Small intestine (tissue), 7 donors: Measurements from ENCODE around the gene CIP2A. TPM values are rescaled to one million over a fixed set of nuclear protein-coding genes. Genes with fewer than 3 reads are reported as not detected.

Source experiments
- DNase-seq, 2 donors: peaks; one replicate each; pipeline versions ENCODE4 v3.0.0 to v3.0.0-alpha.2; 2013
- FAIRE-seq: peaks from 2 replicates; lab custom pipeline; 2012; peaks lifted over from hg19 to GRCh38; lab: Jason Lieb, UNC
- H3K27ac ChIP-seq, 3 donors: one replicate each; pipeline ENCODE4 v1.5.1; 2013; ENCODE audit warnings: low read length in 2 of 3, mild to moderate bottlenecking in 2 of 3, control low read depth in 1 of 3, inconsistent platforms in 1 of 3, low read depth in 1 of 3, moderate library complexity in 1 of 3
- H3K27me3 ChIP-seq, 3 donors: one replicate each; pipeline ENCODE4 v1.6.1; 2013; ENCODE audit warnings: low read length in 3 of 3, inconsistent platforms in 1 of 3; ENCODE audit not compliant: control insufficient read depth in 3 of 3, insufficient read depth in 3 of 3
- H3K36me3 ChIP-seq, 3 donors: one replicate each; pipeline ENCODE4 v1.6.1; 2013; ENCODE audit warnings: low read length in 3 of 3, inconsistent platforms in 1 of 3, low read depth in 1 of 3, mild to moderate bottlenecking in 1 of 3, moderate library complexity in 1 of 3; ENCODE audit not compliant: control insufficient read depth in 3 of 3, insufficient read depth in 2 of 3
- H3K4me1 ChIP-seq, 3 donors: one replicate each; pipeline ENCODE4 v1.6.1; 2013; ENCODE audit warnings: low read length in 2 of 3, inconsistent platforms in 1 of 3, low read depth in 1 of 3, mild to moderate bottlenecking in 1 of 3, moderate library complexity in 1 of 3; ENCODE audit not compliant: control insufficient read depth in 3 of 3, insufficient read depth in 2 of 3
- H3K4me3 ChIP-seq, 3 donors: one replicate each; pipeline ENCODE4 v1.5.1; 2013; ENCODE audit warnings: low read length in 3 of 3, control low read depth in 1 of 3, inconsistent platforms in 1 of 3, low read depth in 1 of 3, mild to moderate bottlenecking in 1 of 3, moderate library complexity in 1 of 3
- H3K9me3 ChIP-seq, 2 donors: one replicate each; pipeline ENCODE4 v1.6.1; 2013; ENCODE audit warnings: low read depth in 1 of 2, low read length in 1 of 2; ENCODE audit not compliant: control insufficient read depth in 2 of 2, insufficient read depth in 1 of 2
- WGBS, 3 donors: extraction: QIAGEN DNeasy Blood & Tissue Kit; methylation state at CpG; one replicate each; pipeline ENCODE4 v1.1.7; 2013; 5-methylcytosine and 5-hydroxymethylcytosine counted together
- polyA plus RNA-seq, 4 donors: library from polyadenylated mRNA; stranded (reverse) in 3 of 4; unstranded in 1 of 4; fragments of 200-250 nt in 3 of 4; fragments of 120-200 nt in 1 of 4; gene quantifications; one replicate each; pipeline versions ENCODE4 v1.2.1 to v1.2.3, GENCODE V29; 2013
- donor health status: healthy with polysubstance abuse.
- donor health status: control.
- donor health status: control.
- donor health status: Bipolar disorder and iron deficiency.
- donor health status: healthy.

Gene CIP2A
- polyA plus RNA-seq, 4 donors: 0.45 to 7.8 (median 4.8) TPM; not detected in 1

DNA sequence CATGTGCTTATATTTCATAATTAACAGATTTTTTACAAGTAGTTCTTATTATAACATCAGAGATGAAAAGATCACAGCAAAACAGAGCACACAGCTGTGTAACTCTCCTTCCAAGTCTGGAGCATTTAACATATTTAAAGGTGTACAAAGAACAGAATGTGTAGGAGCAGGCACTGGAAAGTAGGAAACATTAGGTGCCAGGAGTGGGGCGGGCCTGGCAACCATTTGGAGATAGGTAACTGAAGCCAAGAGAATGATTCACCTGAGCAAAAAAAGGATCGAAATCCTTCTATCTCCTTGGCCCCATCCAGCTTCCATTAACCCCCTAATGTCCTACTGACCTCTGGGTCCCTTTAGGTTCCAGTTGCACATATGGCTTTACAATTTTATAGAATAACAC is 76.6 kb downstream of the CIP2A start:
- FAIRE-seq: no peak
- no peak overlapping the region for H3K27ac ChIP-seq
- H3K4me3 ChIP-seq: no peak overlapping the region
- no peaks in the 10 kb centered on the region for H3K4me1 ChIP-seq
- DNase-seq: no peak
- H3K36me3 ChIP-seq: no peaks in the 10 kb centered on the region
- 60 to 68% (median 60%) methylated on average over 2 of the region's 2 CpGs for WGBS, 3 donors
- H3K9me3 ChIP-seq: no peaks in the 10 kb centered on the region
- H3K27me3 ChIP-seq: no peaks in the 10 kb centered on the region

DNA sequence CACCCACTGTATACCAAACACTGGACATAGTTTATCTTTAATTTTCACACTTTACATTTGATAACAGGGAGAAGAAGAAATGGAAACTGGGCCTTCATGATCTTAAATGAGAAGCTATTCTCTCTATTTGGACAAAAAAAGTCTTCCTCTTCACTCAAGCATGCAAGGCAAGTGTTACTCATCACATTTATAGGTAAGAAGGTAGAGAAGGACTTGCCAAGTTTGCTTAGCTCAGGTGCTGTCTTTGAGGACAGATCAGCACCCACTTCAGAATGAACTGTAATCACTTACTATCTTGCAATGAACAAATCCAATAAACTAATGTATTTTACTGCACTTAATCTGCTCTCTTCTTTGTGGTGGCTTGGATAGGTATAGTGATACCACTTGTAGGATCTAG is 77.7 kb downstream of the CIP2A start:
- H3K4me3 ChIP-seq: no peak overlapping the region
- H3K27me3 ChIP-seq: no peaks in the 10 kb centered on the region
- no peak overlapping the region for H3K27ac ChIP-seq
- no peak for DNase-seq
- H3K9me3 ChIP-seq: no peaks in the 10 kb centered on the region
- no peaks in the 10 kb centered on the region for H3K36me3 ChIP-seq
- FAIRE-seq: no peak
- H3K4me1 ChIP-seq: no peaks in the 10 kb centered on the region

DNA sequence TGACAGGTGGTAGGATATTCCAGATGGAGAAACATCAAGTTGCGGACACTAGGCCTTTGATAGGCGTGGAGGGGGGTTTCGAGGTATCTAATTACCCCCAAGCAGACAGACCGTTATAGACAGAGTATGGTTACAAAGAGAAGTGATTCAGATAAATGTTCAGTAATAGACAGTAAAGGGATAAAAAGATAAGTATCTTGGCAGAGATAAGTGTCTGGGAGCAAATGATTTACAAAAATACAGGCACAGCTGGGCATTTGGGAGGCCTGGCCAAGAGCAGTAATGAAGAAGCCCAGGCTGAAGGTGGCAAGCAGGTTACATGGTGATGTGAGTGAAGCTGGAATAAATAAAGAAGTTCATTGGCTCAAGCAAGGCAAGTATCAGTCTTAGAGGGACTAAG is 78.2 kb downstream of the CIP2A start:
- Histone ChIP-seq H3K9me3 (no peaks in the 10 kb centered on the region), H3K27me3 (no peaks in the 10 kb centered on the region), H3K4me1 (no peaks in the 10 kb centered on the region), H3K36me3 (no peaks in the 10 kb centered on the region), H3K4me3 (no peak overlapping the region), H3K27ac (no peak overlapping the region)
- DNase-seq: no peak
- no peak for FAIRE-seq
- WGBS, 3 donors: 95 to 98% (median 97%) methylated on average over 4 of the region's 4 CpGs

DNA sequence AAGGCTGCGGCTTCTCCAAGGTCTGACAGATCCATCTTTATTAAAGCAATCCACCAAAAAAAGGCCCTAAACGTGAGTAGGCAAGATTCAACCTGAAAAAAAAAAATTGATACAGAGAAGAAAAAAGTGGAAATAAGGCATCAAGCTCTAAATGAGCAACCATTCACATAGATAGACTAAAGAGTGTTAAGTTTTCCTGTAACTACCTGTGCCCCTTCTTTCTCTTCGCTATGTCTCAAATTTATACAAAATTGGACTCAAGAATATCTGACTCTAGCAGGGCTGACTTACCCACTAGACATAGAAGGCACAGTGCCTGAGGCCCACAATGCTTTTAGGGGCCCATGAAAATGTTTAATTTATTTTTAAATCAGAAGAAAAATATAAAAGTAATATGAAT is 78.7 kb downstream of the CIP2A start, which contains the start of gene MYH15:
Gene MYH15 (minus strand): TSS at position 101 of the 400 bp plus-strand sequence. CDS start 66 bp downstream, at position 35.
- FAIRE-seq (no peak), DNase-seq (no peak)
- no peak within 1 kb of the TSS for H3K4me3 ChIP-seq
- no peaks in the 10 kb centered on the region for H3K27me3 ChIP-seq
- H3K4me1 ChIP-seq: no peaks in the 10 kb centered on the region
- no peak within 1 kb of the TSS for H3K27ac ChIP-seq
- H3K36me3 ChIP-seq: no peaks in the 10 kb centered on the region
- no peaks in the 10 kb centered on the region for H3K9me3 ChIP-seq
- 85 to 99% (median 95%) methylated on average over 3 of the region's 3 CpGs for WGBS, 3 donors

DNA sequence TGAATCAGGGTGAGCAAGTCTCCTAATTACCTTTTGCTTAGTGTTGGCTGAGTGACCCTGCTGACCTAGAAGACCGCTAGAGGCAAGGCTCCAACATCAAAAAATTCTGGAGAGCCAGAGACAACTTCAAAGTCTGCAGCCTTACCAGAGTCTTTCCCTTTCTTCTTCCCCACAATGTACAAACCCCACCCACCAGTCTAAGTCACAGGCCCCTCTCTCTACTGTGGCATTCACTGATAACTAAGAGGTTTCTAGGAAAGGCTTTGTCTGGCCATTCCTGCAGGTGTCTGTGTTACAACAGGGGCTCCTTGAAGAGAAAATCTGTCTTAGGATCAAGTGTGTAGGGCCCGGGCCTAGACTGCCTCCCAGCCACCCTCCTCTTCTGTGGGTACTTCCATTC is 79.4 kb downstream of the CIP2A start:
- Histone ChIP-seq H3K9me3 (no peaks in the 10 kb centered on the region), H3K4me1 (no peaks in the 10 kb centered on the region), H3K27ac (no peak overlapping the region), H3K27me3 (no peaks in the 10 kb centered on the region), H3K36me3 (no peaks in the 10 kb centered on the region), H3K4me3 (no peak overlapping the region)
- WGBS, 3 donors: 82 to 93% (median 83%) methylated on average over 2 of the region's 2 CpGs
- DNase-seq (no peak), FAIRE-seq (no peak)

DNA sequence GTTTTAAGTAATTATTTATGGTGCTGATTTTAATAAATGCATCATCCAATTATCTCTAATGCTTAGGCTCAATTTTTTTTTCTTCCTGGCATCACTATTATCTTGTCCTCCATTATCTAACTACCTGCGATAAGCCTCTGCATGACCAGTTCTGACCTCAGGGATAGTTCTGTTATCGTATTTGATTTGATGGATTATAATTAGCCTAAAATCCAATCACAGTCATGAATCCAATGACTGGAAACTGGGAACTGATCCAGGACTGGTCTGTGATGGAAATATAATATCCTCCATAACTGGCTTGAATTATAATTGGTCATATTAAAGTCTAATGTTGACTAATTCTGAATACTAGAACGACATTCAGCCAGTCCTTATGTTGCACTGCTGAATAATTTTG is 80.0 kb downstream of the CIP2A start:
- DNase-seq: no peak

DNA sequence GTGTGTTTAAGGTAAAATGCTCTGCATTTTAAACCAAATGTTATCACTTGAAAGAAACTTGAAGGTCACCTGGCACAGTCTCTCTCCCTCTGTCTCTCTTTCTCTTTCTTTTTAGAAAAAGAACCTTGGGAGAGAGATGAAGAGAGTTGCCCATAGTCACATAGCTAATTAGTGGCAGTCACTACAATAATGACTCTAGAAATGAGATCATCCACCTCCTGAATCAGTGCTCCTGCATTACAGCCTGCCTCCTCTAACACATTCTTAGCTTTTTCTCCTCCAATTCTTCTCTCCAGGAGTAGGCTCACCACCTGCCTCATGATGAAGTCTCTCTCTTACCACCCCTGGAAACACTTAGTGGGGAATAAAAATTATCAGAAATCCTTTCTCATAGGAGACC is 81.3 kb downstream of the CIP2A start:
- no peak overlapping the region for H3K27ac ChIP-seq
- FAIRE-seq (no peak), DNase-seq (no peak)
- H3K36me3 ChIP-seq: no peaks in the 10 kb centered on the region
- no peaks in the 10 kb centered on the region for H3K4me1 ChIP-seq
- H3K9me3 ChIP-seq: no peaks in the 10 kb centered on the region
- H3K4me3 ChIP-seq: no peak overlapping the region
- H3K27me3 ChIP-seq: no peaks in the 10 kb centered on the region

More for the DNA sequence above, 80.0 kb downstream of the CIP2A start:
- 71 to 79% (median 73%) methylated on average over 3 of the region's 3 CpGs for WGBS, 3 donors
- Histone ChIP-seq H3K36me3 (no peaks in the 10 kb centered on the region), H3K4me3 (no peak overlapping the region), H3K27me3 (no peaks in the 10 kb centered on the region), H3K27ac (no peak overlapping the region), H3K4me1 (no peaks in the 10 kb centered on the region), H3K9me3 (no peaks in the 10 kb centered on the region)
- FAIRE-seq: no peak

DNA sequence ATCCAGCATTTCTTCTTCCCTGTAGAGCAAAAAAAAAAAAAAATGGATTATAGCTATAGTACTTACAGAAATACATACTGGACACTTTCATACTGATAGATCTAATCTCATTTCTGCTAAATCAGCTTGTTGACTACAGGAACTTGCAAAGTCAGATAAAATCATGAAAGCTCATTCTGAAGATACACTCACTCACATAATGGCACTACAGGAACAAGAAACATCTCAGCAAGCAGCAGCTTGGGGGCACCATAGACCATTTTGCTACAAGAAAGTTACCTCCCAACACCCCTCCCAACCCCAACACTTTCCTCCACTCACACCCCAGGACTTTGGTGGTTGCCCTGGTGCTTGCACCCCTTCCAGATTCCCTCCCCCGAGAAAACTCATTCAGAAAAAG is 83.4 kb downstream of the CIP2A start:
- no peaks in the 10 kb centered on the region for H3K9me3 ChIP-seq
- DNase-seq: no peak
- no peaks in the 10 kb centered on the region for H3K4me1 ChIP-seq
- H3K27ac ChIP-seq: no peak overlapping the region
- no peak overlapping the region for H3K4me3 ChIP-seq
- no peaks in the 10 kb centered on the region for H3K27me3 ChIP-seq
- 83 to 91% (median 91%) methylated on average over 1 of the region's 1 CpG for WGBS, 3 donors
- H3K36me3 ChIP-seq: no peaks in the 10 kb centered on the region
- no peak for FAIRE-seq

DNA sequence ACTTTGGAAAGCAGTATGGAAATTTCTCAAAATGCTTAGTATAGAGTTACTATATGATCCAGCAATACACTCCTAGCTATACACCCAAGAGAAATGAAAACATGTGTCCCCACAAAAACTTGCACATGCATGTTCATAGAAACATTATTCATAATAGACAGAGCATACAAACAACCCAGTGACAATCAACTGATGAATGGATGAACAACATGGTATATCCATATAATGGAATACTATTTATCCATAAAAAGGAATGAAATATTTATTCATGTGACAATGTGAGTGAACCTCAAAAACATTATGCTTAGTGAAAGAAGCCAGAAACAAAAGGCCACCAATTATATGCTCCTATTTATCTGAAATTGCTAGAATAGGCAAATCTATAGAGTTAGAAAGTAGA is 85.5 kb downstream of the CIP2A start:
- H3K36me3 ChIP-seq: no peaks in the 10 kb centered on the region
- no peak overlapping the region for H3K4me3 ChIP-seq
- FAIRE-seq (no peak), DNase-seq (no peak)
- no peaks in the 10 kb centered on the region for H3K4me1 ChIP-seq
- H3K9me3 ChIP-seq: no peaks in the 10 kb centered on the region
- no peaks in the 10 kb centered on the region for H3K27me3 ChIP-seq
- H3K27ac ChIP-seq: no peak overlapping the region
